HepG2 (cell line): Measurements from ENCODE around the gene ELP5. TPM values are rescaled to one million over a fixed set of nuclear protein-coding genes. Genes with fewer than 3 reads are reported as not detected.

Source experiments
- CAMTA2 ChIP-seq: sonication (generic); formaldehyde crosslinking; IDR thresholded peaks from 2 replicates; pipeline ENCODE4 v1.4.0; 2020; ENCODE audit warnings: mild to moderate bottlenecking, missing genetic modification reagents, borderline replicate concordance
- CREB1 ChIP-seq, 2 experiments: fragments of 450-650 bp in 1 of 2; IDR thresholded peaks; 2 replicates each; pipeline ENCODE4 v1.6.1; 2016 to 2017; ENCODE audit warnings: control low read depth in 1 of 2, mild to moderate bottlenecking in 1 of 2, missing compliant biosample characterization in 1 of 2, missing genetic modification characterization in 1 of 2
- EED ChIP-seq: sonication (generic); formaldehyde crosslinking; IDR thresholded peaks from 2 replicates; pipeline ENCODE4 v1.5.0; 2020; ENCODE audit warnings: mild to moderate bottlenecking, missing genetic modification reagents
- HMGXB3 ChIP-seq: sonication (generic); formaldehyde crosslinking; IDR thresholded peaks from 2 replicates; pipeline ENCODE4 v1.4.0; 2020; ENCODE audit warnings: missing genetic modification reagents, borderline replicate concordance
- NFAT5 ChIP-seq: sonication (generic); formaldehyde crosslinking; IDR thresholded peaks from 2 replicates; pipeline ENCODE4 v1.4.0; 2020; ENCODE audit warnings: missing genetic modification reagents
- NR2F1 ChIP-seq, 2 experiments: fragments of 450-650 bp in 1 of 2; formaldehyde crosslinking in 1 of 2; IDR thresholded peaks; 2 replicates each; pipeline versions ENCODE4 v1.5.0 to v1.6.1; 2016 to 2020; ENCODE audit warnings: mild to moderate bottlenecking in 1 of 2, missing compliant biosample characterization in 1 of 2, missing genetic modification reagents in 1 of 2, moderate library complexity in 1 of 2
- NRL ChIP-seq: sonication (generic); formaldehyde crosslinking; IDR thresholded peaks from 2 replicates; pipeline ENCODE4 v1.5.0; 2020; ENCODE audit warnings: missing genetic modification reagents, mild to moderate bottlenecking, moderate library complexity, borderline replicate concordance
- PHF8 ChIP-seq: sonication (generic); formaldehyde crosslinking; IDR thresholded peaks from 2 replicates; pipeline ENCODE4 v1.5.0; 2020; ENCODE audit warnings: missing genetic modification reagents
- PPARG ChIP-seq: conservative IDR thresholded peaks from 2 replicates; pipeline ENCODE4 v1.6.1; 2016; ENCODE audit warnings: missing biosample characterization, missing genetic modification reagents
- RFX5 ChIP-seq: IDR thresholded peaks from 2 replicates; pipeline ENCODE4 v1.6.1; 2011; ENCODE audit warnings: low read depth, low read length, improper control_type of control experiment
- SP4 ChIP-seq: sonication (generic); formaldehyde crosslinking; IDR thresholded peaks from 2 replicates; pipeline ENCODE4 v1.8.1; 2023; ENCODE audit warnings: mild to moderate bottlenecking, missing genetic modification reagents
- TRIM22 ChIP-seq: fragments of 450-650 bp; IDR thresholded peaks from 2 replicates; pipeline ENCODE4 v1.6.1; 2017
- ZNF225 ChIP-seq: sonication (generic); formaldehyde crosslinking; IDR thresholded peaks from 2 replicates; pipeline ENCODE4 v1.4.0; 2020; ENCODE audit warnings: mild to moderate bottlenecking, missing genetic modification reagents
- ZNF441 ChIP-seq: sonication (generic); formaldehyde crosslinking; IDR thresholded peaks from 2 replicates; pipeline ENCODE4 v1.7.0; 2021; ENCODE audit warnings: missing genetic modification reagents, borderline replicate concordance
- ZNF501 ChIP-seq: sonication (generic); formaldehyde crosslinking; IDR thresholded peaks from 2 replicates; pipeline ENCODE4 v1.5.1; 2020; ENCODE audit warnings: mild to moderate bottlenecking, moderate library complexity, missing genetic modification reagents
- ZNF850 ChIP-seq: sonication (generic); formaldehyde crosslinking; conservative IDR thresholded peaks from 2 replicates; pipeline ENCODE4 v1.9.0; 2021; ENCODE audit warnings: mild to moderate bottlenecking, missing genetic modification reagents
- polyA plus RNA-seq, 8 experiments: library from polyadenylated mRNA; depleted of rRNA in 3 of 8; stranded (reverse) in 7 of 8; unstranded in 1 of 8; fragments of >200 nt; fragmentation: Illumina TruSeq in 4 of 8; extraction: Trizol in 4 of 8; gene quantifications; 2 replicates each; pipeline versions ENCODE4 v1.2.1 to v1.2.3, GENCODE V29; 2011 to 2016; ENCODE audit warnings: low read depth in 4 of 8, missing spikeins in 1 of 8, mixed read lengths in 1 of 8; ENCODE audit not compliant: insufficient read depth in 1 of 8
- total RNA-seq, 5 experiments: library from RNA; depleted of rRNA; stranded (reverse); fragments of >200 nt; fragmentation: Illumina TruSeq; extraction: Trizol; gene quantifications; 2 replicates each; pipeline ENCODE4 v1.2.3, GENCODE V29; 2016; ENCODE audit warnings: low read depth in 1 of 5

Gene ELP5
- total and polyA plus RNA-seq, 2 of the 13 experiments (the other 11 are each of a cell fraction or from before 2014, with no cell fraction given) = 67.6 to 69.8 TPM

- TF ChIP-seq HMGXB3 (CRISPR knock-in tag) = peak; percentile 18
- no peak for TF ChIP-seq RFX5
- TF ChIP-seq ZNF225 (CRISPR knock-in tag) = peak; percentile 72; the same call in 1 of the 2 replicates
- TF ChIP-seq SP4 (CRISPR knock-in tag) = peak; percentile 36; the same call in 1 of the 2 replicates
- TF ChIP-seq EED = no peak
- no peak for TF ChIP-seq ZNF441 (CRISPR knock-in tag)
- TF ChIP-seq NR2F1 (CRISPR knock-in tag; IDR thresholded peaks at IDR 0.05) = no peak
- TF ChIP-seq CAMTA2 (CRISPR knock-in tag) = no peak
- TF ChIP-seq NFAT5 (CRISPR knock-in tag) = no peak
- no peak; the same call in 1 of the 2 replicates for TF ChIP-seq ZNF501
- no peak for TF ChIP-seq ZNF850
- TF ChIP-seq TRIM22 = no peak
- TF ChIP-seq CREB1 (IDR thresholded peaks at IDR 0.05) = no peak
- TF ChIP-seq CREB1 (CRISPR knock-in tag; IDR thresholded peaks at IDR 0.05) = peak; percentile 39; the same call in 1 of the 2 replicates
- TF ChIP-seq PPARG (CRISPR knock-in tag) = no peak
- peak; percentile 77 for TF ChIP-seq PHF8
- peak; percentile 76; the same call in 1 of the 2 replicates for TF ChIP-seq NRL (CRISPR knock-in tag)
Observed at GRCh38 chr17:7241783-7242716, 10.0 kb upstream of the ELP5 start, which contains the start of gene GABARAP (continued).
